Left renal cortex interstitium (tissue), 4 donors: Measurements from ENCODE around the gene PCDH18. TPM values are rescaled to one million over a fixed set of nuclear protein-coding genes. Genes with fewer than 3 reads are reported as not detected.
"Not testable (repeated sequence)": the region's sequence is repeated elsewhere in the genome, so short reads cannot be mapped to it uniquely, and the experiment has no call there.

Experiments
- DNase-seq, 4 donors: peaks; one replicate each; pipeline ENCODE4 v3.0.0-alpha.2; 2013; ENCODE audit warnings: low read depth in 4 of 4, low spot score in 2 of 4, missing footprints in 1 of 4
- polyA plus RNA-seq, 4 donors: library from polyadenylated mRNA; unstranded; fragments of 120-200 nt; gene quantifications; one replicate each; pipeline ENCODE4 v1.2.1, GENCODE V29; 2013; ENCODE audit not compliant: insufficient read length in 4 of 4

The PCDH18 gene
- polyA plus RNA-seq = 100 to 1,000 TPM; 147 to 239 (median 176) TPM

GRCh38 chr4:137531986-137532868, at the start of gene PCDH18:
Gene PCDH18, minus strand, starts transcription at chr4:137532494. Its CDS starts 406 bp downstream, at chr4:137532088.
- peak; percentile 83 to 98 (median 95) for DNase-seq

- DNase-seq = no peak
Observed at GRCh38 chr4:137576446-137576845, 44.2 kb upstream of the PCDH18 start.

GRCh38 chr4:137572647-137573046, 40.4 kb upstream of the PCDH18 start:
- no peak for DNase-seq

- DNase-seq = no peak
Observed at GRCh38 chr4:137572163-137572562, 39.9 kb upstream of the PCDH18 start.

- DNase-seq = no peak
Observed at GRCh38 chr4:137559801-137560200, 27.5 kb upstream of the PCDH18 start.

GRCh38 chr4:137558951-137559350, 26.7 kb upstream of the PCDH18 start:
- no peak for DNase-seq

- no peak for DNase-seq
Observed at GRCh38 chr4:137545461-137545861, 13.2 kb upstream of the PCDH18 start.

- no peak for DNase-seq
Observed at GRCh38 chr4:137543648-137544047, 11.4 kb upstream of the PCDH18 start.

GRCh38 chr4:137543198-137543597, 10.9 kb upstream of the PCDH18 start:
- no peak for DNase-seq

GRCh38 chr4:137541876-137542646, 9.8 kb upstream of the PCDH18 start:
- DNase-seq = no peak

- no peak for DNase-seq
Observed at GRCh38 chr4:137541181-137541580, 8.9 kb upstream of the PCDH18 start.

GRCh38 chr4:137540356-137540755, 8.1 kb upstream of the PCDH18 start:
- no peak for DNase-seq

- DNase-seq = no peak
Observed at GRCh38 chr4:137538526-137538925, 6.2 kb upstream of the PCDH18 start.

- not testable (repeated sequence) for DNase-seq
Observed at GRCh38 chr4:137537807-137538206, 5.5 kb upstream of the PCDH18 start.

GRCh38 chr4:137536789-137537561, 4.7 kb upstream of the PCDH18 start:
- DNase-seq = no peak

- DNase-seq = no peak
Observed at GRCh38 chr4:137535718-137536117, 3.4 kb upstream of the PCDH18 start.

- DNase-seq = no peak
Observed at GRCh38 chr4:137534516-137534915, 2.2 kb upstream of the PCDH18 start.

GRCh38 chr4:137533855-137534254, 1.6 kb upstream of the PCDH18 start:
- no peak for DNase-seq

GRCh38 chr4:137532869-137533236, 559 bp upstream of the PCDH18 start:
- no peak for DNase-seq

- DNase-seq = no peak
Observed at GRCh38 chr4:137531168-137531985, 917 bp downstream of the PCDH18 start.
